Measurements from ENCODE around the gene RALGPS2. TPM values are rescaled to one million over a fixed set of nuclear protein-coding genes. Genes with fewer than 3 reads are reported as not detected.

Gene RALGPS2
- total and polyA plus RNA-seq, 2 experiments from 2014 or later, result 8.1 to 31.2 TPM

DNA sequence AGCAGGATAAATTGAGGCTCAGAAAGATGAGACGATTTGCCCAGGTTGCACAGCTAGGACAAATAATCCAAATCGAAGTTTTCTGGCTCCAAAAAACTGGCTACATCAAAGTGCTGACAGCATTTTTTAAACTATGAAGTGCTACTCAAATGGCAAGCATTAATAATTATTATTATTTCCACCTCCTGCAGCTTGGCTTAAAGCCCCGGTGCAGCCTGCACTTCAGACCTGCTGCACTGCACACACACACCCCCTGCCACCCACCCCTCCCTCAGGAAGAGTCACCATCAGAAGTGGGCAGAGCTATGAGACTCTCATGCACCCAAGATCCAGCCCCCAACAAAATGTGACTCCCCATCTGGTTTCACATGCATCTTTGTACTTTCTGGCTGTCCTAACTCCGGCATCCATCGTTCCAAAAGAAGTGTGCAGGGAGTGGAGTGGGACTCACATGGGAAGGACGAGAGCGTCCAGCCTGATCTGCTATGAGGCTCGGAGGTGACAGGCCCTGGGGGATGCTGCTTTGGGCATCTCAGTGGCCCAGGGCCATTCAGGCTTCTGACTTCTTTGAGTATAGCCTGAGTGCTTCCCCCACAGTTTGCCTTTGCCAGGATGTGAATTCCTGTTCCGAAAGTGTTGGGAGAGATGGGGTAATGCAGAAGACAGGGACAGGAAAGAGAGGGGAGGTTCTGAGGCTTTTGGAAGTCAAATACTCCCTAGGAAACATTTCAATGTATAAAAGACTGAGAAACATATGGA is 235.6 kb downstream of the RALGPS2 start:
- H3K9me3 Mint-ChIP-seq, result peaks cover 16% of the 10 kb centered on the region; the same call in 2 of the 3 replicates
- Histone ChIP-seq H3K4me2 (no peak overlapping the region), H3F3A (replicated peaks; ENCODE audit: low read depth) (no peaks in the 10 kb centered on the region), H3K9me2 (ENCODE audit: insufficient read depth) (0 out of 2 replicates have a peak, but pooled peaks cover 3% of the 10 kb centered on the region), H3K4me3 (no peak overlapping the region), H3K27me3 (ENCODE audit: insufficient read depth) (no peaks in the 10 kb centered on the region), H3K27ac (ENCODE audit: low read depth) (no peak overlapping the region), H3K4me1 (ENCODE audit: insufficient read depth) (no peaks in the 10 kb centered on the region), H3K79me2 (replicated peaks; ENCODE audit: insufficient read depth) (no peaks in the 10 kb centered on the region), H3K36me3 (ENCODE audit: insufficient read depth) (no peaks in the 10 kb centered on the region), H2AFZ (no peak overlapping the region), H4K20me1 (replicated peaks; ENCODE audit: insufficient read depth) (no peaks in the 10 kb centered on the region)
- H3K27me3 Mint-ChIP-seq (ENCODE audit: insufficient read depth, low read depth, poor library complexity), result peaks cover 8% of the 10 kb centered on the region
- H3K4me3 Mint-ChIP-seq, result no peak overlapping the region
- no peaks in the 10 kb centered on the region; the same call in 1 of the 3 replicates for H3K36me3 Mint-ChIP-seq (ENCODE audit: low read depth)
- no peak for TF ChIP-seq POLR2AphosphoS5 (IDR thresholded peaks at IDR 0.05; ENCODE audit: low read depth)
- H3K27ac Mint-ChIP-seq, result no peak overlapping the region
- no peak for ATAC-seq
- H3K4me1 Mint-ChIP-seq, result no peaks in the 10 kb centered on the region
- DNase-seq (ENCODE audit: low spot score), result no peak

DNA sequence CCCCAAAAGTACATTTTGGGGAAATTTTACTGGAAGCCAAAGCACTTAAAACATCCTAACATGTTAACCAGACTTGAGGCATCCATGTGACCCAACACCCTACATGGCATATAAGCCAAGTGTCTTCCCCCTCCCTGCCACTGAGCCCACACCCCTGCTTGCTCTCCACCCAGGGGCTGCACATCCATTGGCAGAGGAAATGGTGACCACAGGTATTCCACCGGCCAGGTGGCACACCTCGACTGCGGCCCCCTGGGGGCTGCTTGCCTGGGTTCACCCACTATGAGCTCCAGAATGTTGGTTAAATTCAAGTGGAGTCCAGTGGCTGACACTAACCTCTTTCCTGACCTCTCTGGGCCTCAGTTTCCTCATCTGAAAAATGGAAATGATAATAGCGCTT is 236.3 kb downstream of the RALGPS2 start:
- H3K27ac ChIP-seq (ENCODE audit: low read depth), result no peak overlapping the region
- H3K27me3 Mint-ChIP-seq (ENCODE audit: insufficient read depth, low read depth, poor library complexity), result peaks cover 8% of the 10 kb centered on the region
- no peaks in the 10 kb centered on the region for H3F3A ChIP-seq (replicated peaks; ENCODE audit: low read depth)
- H3K9me3 Mint-ChIP-seq, result peaks cover 16% of the 10 kb centered on the region; the same call in 2 of the 3 replicates
- H4K20me1 ChIP-seq (replicated peaks; ENCODE audit: insufficient read depth), result no peaks in the 10 kb centered on the region
- no peaks in the 10 kb centered on the region for H3K4me1 ChIP-seq (ENCODE audit: insufficient read depth)
- H3K9me2 ChIP-seq (ENCODE audit: insufficient read depth), result 0 out of 2 replicates have a peak, but pooled peaks cover 3% of the 10 kb centered on the region
- H3K4me3 ChIP-seq, result no peak overlapping the region
- H3K4me3 Mint-ChIP-seq, result no peak overlapping the region
- ATAC-seq (no peak), DNase-seq (ENCODE audit: low spot score) (no peak)
- no peaks in the 10 kb centered on the region for H3K27me3 ChIP-seq (ENCODE audit: insufficient read depth)
- no peaks in the 10 kb centered on the region for H3K79me2 ChIP-seq (replicated peaks; ENCODE audit: insufficient read depth)
- no peaks in the 10 kb centered on the region for H3K36me3 ChIP-seq (ENCODE audit: insufficient read depth)
- H3K4me2 ChIP-seq, result no peak overlapping the region
- H3K27ac Mint-ChIP-seq, result no peak overlapping the region
- no peaks in the 10 kb centered on the region; the same call in 1 of the 3 replicates for H3K36me3 Mint-ChIP-seq (ENCODE audit: low read depth)
- TF ChIP-seq JUNB (IDR thresholded peaks at IDR 0.05; ENCODE audit: unreplicated experiment) (no peak), EZH2phosphoT487 (IDR thresholded peaks at IDR 0.05; ENCODE audit: unreplicated experiment) (no peak), POLR2AphosphoS5 (IDR thresholded peaks at IDR 0.05; ENCODE audit: low read depth) (no peak), ZNF462 (CRISPR knock-in tag; IDR thresholded peaks at IDR 0.05) (no peak)
- H3K4me1 Mint-ChIP-seq, result no peaks in the 10 kb centered on the region
- H2AFZ ChIP-seq, result no peak overlapping the region

All from GM23338 (cell line).